HL-60/S4 (cell line): Measurements from ENCODE around the gene SWI5.
"Not testable (repeated sequence)": the region's sequence is repeated elsewhere in the genome, so short reads cannot be mapped to it uniquely, and the experiment has no call there.

Experiments
- in situ Hi-C: fragments of 300-500 bp; cut with MboI; formaldehyde crosslinking; loops from 2 replicates; pipeline ENCODE4 v1.14.3; 2022; ENCODE audit warnings: low sequenced_read_pairs

The SWI5 gene

GRCh38 chr9:128275198-128276007 is 673 bp upstream of the SWI5 start, which contains the start of gene GOLGA2:
GOLGA2 (minus strand) TSS chr9:128276007; CDS start chr9:128275976, 31 bp downstream.
- in situ Hi-C loops = no loop called here

- in situ Hi-C loops = no loop called here
Measured at GRCh38 chr9:128276574-128277270, 646 bp downstream of the SWI5 start.

DNA sequence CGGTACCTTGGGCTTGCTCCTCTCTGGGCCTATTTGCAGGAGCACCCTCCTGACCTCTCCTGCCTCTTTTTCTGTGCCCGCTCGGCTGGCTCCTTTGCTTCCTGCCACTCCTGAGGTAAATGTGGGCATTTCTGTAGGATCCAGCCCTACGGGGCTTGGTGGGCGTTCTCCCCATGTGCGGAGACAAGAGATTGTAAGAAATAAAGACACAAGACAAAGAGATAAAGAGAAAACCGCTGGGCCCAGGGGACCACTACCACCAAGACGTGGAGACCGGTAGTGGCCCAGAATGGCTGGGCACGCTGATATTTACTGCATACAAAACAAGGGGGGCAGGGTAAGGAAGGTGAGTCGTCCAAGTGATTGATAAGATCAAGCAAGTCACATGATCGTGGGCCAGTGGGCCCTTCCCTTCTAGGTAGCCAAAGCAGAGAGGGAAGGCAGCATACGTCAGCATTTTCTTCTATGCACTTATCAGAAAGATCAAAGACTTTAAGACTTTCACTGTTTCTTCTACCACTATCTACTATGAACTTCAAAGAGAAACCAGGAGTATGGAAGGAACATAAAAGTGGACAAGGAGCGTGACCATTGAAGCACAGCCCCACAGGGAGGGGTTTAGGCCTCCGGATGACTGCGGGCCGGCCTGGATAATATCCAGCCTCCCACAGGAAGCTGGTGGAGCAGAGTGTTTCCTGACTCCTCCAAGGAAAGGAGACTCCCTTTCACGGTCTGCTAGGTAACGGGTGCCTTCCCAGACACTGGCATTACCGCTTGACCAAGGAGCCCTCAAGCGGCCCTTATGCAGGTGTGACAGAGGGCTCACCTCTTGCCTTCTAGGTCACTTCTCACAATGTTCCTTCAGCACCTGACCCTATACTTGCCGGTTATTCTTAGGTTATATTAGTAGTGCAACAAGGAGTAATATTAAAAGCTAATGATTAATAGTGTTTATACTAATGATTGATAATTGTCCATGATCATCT is 3.3 kb downstream of the SWI5 start:
- in situ Hi-C loops = not testable (repeated sequence)

DNA sequence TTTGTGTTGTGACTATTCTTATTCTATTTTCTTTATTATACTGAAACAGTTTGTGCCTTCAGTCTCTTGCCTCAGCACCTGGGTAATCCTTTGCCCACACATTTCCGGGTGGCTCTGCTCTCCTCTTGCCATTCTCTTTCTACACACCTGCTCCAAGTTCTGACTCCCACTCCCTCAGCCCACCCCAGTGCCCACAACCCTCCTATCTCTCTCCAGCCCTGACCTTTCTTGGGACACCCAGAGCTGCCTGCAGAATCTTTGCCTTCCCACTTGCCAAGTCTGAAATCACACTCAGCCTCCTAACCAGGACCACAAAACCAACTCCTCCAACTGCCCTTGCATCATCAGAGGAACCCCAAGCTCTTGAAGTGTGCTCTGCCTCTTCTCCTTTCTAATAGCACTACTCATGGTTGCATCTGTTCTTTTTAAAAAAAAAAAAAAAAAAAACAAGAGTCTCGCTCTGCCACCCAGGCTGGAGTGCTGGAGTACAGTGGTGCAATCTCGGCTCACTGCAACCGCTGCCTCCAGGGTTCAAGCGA is 4.1 kb downstream of the SWI5 start:
- in situ Hi-C loops = no loop called here

DNA sequence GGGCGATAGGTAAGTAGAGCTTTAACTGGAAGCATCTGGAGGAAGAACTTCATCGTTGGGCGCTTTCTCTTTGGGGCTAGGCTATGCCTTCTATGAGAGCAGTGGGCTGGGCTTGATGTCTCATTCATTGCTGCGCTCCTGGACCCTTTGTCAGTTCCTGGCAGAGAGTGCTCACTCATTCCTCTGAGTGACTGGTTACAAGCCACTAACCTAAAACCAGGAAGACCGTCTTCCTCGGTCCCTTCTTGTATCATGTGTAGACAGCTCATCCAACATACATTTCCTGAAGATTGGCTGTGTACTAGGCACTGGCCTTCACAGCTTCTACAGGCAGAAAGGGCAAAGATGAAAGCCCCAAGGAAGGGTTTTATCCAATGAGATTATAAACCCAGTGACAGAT is 6.4 kb downstream of the SWI5 start:
- in situ Hi-C loops = no loop called here

- in situ Hi-C loops = no loop called here
Measured at GRCh38 chr9:128285033-128285784, 9.1 kb downstream of the SWI5 start.

GRCh38 chr9:128286440-128286839 is 10.4 kb downstream of the SWI5 start:
- in situ Hi-C loops = no loop called here

- in situ Hi-C loops = no loop called here
Measured at GRCh38 chr9:128288273-128289004, 12.4 kb downstream of the SWI5 start.

- in situ Hi-C loops = no loop called here
Measured at GRCh38 chr9:128292009-128292408, 15.9 kb downstream of the SWI5 start.

- in situ Hi-C loops = no loop called here
Measured at GRCh38 chr9:128293091-128293490, 17.0 kb downstream of the SWI5 start.

DNA sequence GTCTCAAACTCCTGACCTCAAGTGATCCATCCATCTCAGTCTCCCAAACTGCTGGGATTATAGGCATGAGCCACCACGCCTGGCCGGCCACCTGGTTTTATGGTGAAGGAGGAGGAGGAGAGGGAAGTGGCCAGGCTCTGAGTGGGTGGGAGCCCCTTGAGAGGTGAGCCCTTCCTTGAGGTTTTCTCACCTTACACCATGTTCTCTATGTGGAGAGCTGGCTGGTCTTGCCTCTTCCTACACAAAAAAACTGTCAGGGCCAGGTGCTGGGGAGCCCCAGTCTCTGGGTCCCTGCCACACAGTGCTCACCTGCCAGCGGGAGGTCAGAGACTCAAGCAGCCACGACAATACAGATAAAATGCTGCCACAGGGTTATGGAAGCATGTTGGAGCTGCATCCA is 18.1 kb downstream of the SWI5 start:
- in situ Hi-C loops = no loop called here

- in situ Hi-C loops = no loop called here
Measured at GRCh38 chr9:128296340-128297220, 20.5 kb downstream of the SWI5 start.

- in situ Hi-C loops = no loop called here
Measured at GRCh38 chr9:128297221-128297773, 21.2 kb downstream of the SWI5 start.

DNA sequence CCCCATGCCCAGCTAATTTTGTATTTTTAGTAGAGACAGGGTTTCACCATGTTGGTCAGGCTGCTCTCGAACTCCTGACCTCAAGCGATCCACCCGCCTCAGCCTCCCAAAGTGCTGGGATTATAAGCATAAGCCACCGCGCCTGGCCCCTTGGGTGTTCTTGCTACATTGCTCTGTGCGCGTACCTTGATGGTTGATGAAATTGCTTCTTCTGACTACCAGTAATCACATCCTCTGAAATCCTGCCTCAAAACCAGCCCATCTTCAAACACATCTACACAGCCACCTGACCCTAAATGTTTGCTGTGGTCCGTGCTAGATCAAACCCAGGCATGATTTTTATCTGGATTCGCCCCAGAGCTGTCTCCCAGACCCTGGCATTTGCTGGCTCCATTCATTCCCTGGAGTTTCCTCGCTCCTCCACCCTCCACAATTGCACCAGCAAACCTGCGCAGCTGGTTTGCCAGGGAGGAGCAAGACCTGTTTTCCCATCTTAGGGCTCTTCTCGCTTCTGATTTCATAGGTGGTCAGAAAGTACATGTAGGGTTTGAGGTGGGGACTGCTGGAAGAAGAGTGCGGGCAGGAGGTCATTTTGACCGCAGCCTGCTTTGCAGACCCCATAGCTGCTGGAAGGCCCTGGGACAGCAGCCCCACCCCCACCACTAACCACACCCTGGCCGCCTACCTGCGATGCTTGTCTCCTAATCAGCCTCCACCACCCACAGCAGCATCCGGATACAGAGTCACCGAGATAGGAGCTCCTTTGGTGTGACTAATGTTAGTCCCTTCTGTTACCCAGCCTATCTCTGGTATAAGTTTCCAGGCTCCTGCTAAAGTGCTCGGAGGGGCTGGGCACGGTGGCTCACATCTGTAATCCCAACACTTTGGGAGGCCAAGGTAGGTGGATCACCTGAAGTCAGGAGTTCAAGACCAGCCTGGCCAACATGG is 22.7 kb downstream of the SWI5 start:
- in situ Hi-C loops = no loop called here

DNA sequence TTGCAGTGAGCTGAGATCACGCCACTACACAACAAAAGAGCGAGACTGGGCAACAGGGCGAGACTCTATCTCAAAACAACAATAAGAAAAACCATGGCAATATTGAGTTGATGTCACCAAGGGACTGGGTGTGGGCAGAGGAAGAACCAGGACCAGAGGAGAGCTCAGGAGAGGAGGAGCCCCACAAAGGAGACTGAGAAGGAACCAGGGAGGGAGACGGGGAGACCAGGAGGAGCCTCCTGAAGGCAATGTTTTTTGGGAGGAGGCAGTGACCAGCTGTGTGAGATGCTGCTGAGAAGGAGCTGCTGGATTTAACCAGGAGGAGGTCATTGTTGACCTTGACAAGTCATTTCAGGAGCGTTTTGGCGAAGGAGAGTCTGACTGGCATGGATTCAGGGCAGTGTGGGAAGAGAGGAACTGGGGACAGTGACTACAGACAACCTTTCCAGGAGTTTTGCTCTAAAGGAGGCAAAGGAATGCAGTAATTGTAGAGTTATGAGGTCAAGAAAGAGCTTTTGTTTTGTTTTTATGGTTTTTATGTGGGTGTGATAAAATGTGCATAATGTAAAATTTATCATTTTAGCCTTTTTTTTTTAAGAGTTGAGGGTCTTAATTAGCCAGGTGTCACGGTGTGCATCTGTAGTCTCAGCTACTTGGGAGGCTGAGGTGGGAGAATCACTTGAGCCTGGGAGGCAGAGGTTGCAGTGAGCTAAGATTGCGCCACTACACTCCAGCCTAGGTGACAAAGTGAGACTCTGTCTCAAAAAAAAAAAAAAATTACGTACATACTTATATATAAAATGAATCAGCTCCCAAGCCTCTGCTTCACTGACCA is 28.3 kb downstream of the SWI5 start:
- in situ Hi-C loops = no loop called here

- in situ Hi-C loops = no loop called here
Measured at GRCh38 chr9:128304971-128305288, 28.9 kb downstream of the SWI5 start.
